ENCODE measurements around the gene FCAR.
"Not testable (repeated sequence)": the region's sequence is repeated elsewhere in the genome, so short reads cannot be mapped to it uniquely, and the experiment has no call there.

Gene FCAR

DNA sequence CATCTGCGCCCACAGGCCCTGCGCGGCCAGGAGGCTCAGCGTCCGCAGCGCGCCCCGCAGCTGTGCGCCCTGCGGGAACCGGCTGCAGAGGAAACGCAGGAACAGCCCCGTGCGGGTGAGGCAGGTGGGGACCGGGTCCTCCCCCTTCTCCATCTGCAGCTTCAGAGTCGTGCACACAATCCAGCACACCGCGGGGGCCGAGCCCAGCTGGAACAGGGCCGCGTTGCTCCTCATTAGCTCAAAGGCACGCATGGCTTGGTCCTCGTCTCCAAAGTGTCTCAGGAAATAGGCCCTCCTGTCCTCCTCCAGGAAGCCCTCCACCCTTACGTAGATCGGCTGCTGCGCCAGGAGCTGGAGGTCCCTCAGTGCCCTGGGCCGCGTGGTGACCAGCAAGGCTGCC is 65.5 kb downstream of the FCAR start:
- in situ Hi-C loops (cut with MboI; ENCODE audit: low sequenced_read_pairs), result not testable (repeated sequence)

All from HL-60/S4 treated with phorbol 12-myristate 13-acetate at 8.2 ng/mL for 4 days and 3 days (cell line).